Measurements from ENCODE around the gene SEC14L6. TPM values are rescaled to one million over a fixed set of nuclear protein-coding genes. Genes with fewer than 3 reads are reported as not detected.

The SEC14L6 gene
- polyA plus RNA-seq, 1 donor (not counting 4 experiments of a cell fraction or from before 2014, with no cell fraction given), result not detected

GRCh38 chr22:30519842-30520425 is 26.6 kb downstream of the SEC14L6 start:
- H3K79me2 ChIP-seq (ENCODE audit: control insufficient read depth, insufficient read depth, low read length), result no peaks in the 10 kb centered on the region
- H3K9me1 ChIP-seq (ENCODE audit: control insufficient read depth, extremely low read depth, insufficient read depth, low read length), result no peaks in the 10 kb centered on the region
- DNase-seq (ENCODE audit: low read depth, low spot score), result no peak
- TF ChIP-seq, protein P1, sequence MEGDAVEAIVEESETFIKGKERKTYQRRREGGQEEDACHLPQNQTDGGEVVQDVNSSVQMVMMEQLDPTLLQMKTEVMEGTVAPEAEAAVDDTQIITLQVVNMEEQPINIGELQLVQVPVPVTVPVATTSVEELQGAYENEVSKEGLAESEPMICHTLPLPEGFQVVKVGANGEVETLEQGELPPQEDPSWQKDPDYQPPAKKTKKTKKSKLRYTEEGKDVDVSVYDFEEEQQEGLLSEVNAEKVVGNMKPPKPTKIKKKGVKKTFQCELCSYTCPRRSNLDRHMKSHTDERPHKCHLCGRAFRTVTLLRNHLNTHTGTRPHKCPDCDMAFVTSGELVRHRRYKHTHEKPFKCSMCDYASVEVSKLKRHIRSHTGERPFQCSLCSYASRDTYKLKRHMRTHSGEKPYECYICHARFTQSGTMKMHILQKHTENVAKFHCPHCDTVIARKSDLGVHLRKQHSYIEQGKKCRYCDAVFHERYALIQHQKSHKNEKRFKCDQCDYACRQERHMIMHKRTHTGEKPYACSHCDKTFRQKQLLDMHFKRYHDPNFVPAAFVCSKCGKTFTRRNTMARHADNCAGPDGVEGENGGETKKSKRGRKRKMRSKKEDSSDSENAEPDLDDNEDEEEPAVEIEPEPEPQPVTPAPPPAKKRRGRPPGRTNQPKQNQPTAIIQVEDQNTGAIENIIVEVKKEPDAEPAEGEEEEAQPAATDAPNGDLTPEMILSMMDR (optimal IDR thresholded peaks at IDR 0.05 in 1 of 3, IDR thresholded peaks at IDR 0.05 in 1 of 3, conservative IDR thresholded peaks at IDR 0.05 in 1 of 3; ENCODE audit: extremely low read depth in 1 of 3, insufficient read depth in 2 of 3, low read length in 3 of 3), result no peak
- no peak for TF ChIP-seq EZH2 (IDR thresholded peaks at IDR 0.05; ENCODE audit: low read length)
- H3K9me3 ChIP-seq (ENCODE audit: control insufficient read depth, low read depth, low read length), result no peaks in the 10 kb centered on the region
- no peaks in the 10 kb centered on the region for H3K4me1 ChIP-seq (ENCODE audit: control insufficient read depth, extremely low read depth, insufficient read depth, low read length)
- no peak overlapping the region for H2AFZ ChIP-seq (ENCODE audit: control insufficient read depth, low read length)
- H3K9ac ChIP-seq (ENCODE audit: control insufficient read depth, extremely low read depth, insufficient read depth, low read length), result no peak overlapping the region
- no peak overlapping the region for H3K27ac ChIP-seq (ENCODE audit: control insufficient read depth, insufficient read depth, low read length)
- H3K4me3 ChIP-seq (ENCODE audit: control insufficient read depth in 2 of 3, extremely low read depth in 1 of 3, insufficient read depth in 2 of 3, low read depth in 1 of 3, low read length in 3 of 3), result no peak overlapping the region
- H4K20me1 ChIP-seq (ENCODE audit: control insufficient read depth, extremely low read depth, insufficient read depth, low read length), result no peaks in the 10 kb centered on the region
- no peak overlapping the region for H3K4me2 ChIP-seq (ENCODE audit: control insufficient read depth, extremely low read depth, insufficient read depth, low read depth, low read length)
- dilution Hi-C loops (cut with MboI; ENCODE audit: extremely low pct_ligation_motif_present, low sequenced_read_pairs), result no loop called here
- peaks cover 5% of the 10 kb centered on the region for H3K27me3 ChIP-seq (ENCODE audit: control insufficient read depth, extremely low read depth, insufficient read depth, low read length)
- H3K36me3 ChIP-seq (ENCODE audit: control insufficient read depth in 2 of 2, extremely low read depth in 1 of 2, insufficient read depth in 2 of 2, low read length in 2 of 2), result no peaks in the 10 kb centered on the region
- no peak for FAIRE-seq

DNA sequence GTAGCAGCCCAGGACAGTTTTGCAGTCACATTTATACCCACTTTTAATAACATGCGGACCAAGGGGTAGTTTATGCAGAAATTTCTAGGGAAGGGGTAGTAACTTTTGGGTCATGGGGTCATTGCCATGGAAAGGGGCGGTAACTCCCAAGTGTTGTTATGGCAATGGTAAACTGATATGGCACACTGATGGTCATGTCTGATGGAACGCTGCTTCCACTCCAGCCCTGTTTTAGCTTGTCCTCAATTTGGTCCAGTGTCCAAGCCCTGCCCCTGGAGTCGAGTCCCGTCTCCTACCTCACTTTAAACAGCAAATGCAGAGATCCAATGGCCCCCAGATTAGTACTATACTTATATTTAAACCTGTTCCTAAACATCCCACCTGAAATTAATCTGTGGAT is 29.8 kb downstream of the SEC14L6 start:
- Histone ChIP-seq H3K79me2 (ENCODE audit: control insufficient read depth, insufficient read depth, low read length) (no peaks in the 10 kb centered on the region), H3K4me2 (ENCODE audit: control insufficient read depth, extremely low read depth, insufficient read depth, low read depth, low read length) (no peak overlapping the region), H4K20me1 (ENCODE audit: control insufficient read depth, extremely low read depth, insufficient read depth, low read length) (no peaks in the 10 kb centered on the region), H3K4me1 (ENCODE audit: control insufficient read depth, extremely low read depth, insufficient read depth, low read length) (no peaks in the 10 kb centered on the region), H3K27ac (ENCODE audit: control insufficient read depth, insufficient read depth, low read length) (no peak overlapping the region), H3K9me3 (ENCODE audit: control insufficient read depth, low read depth, low read length) (no peaks in the 10 kb centered on the region), H3K9ac (ENCODE audit: control insufficient read depth, extremely low read depth, insufficient read depth, low read length) (no peak overlapping the region), H2AFZ (ENCODE audit: control insufficient read depth, low read length) (no peak overlapping the region), H3K36me3 (ENCODE audit: control insufficient read depth in 2 of 2, extremely low read depth in 1 of 2, insufficient read depth in 2 of 2, low read length in 2 of 2) (no peaks in the 10 kb centered on the region), H3K9me1 (ENCODE audit: control insufficient read depth, extremely low read depth, insufficient read depth, low read length) (no peaks in the 10 kb centered on the region), H3K4me3 (ENCODE audit: control insufficient read depth in 2 of 3, extremely low read depth in 1 of 3, insufficient read depth in 2 of 3, low read depth in 1 of 3, low read length in 3 of 3) (no peak overlapping the region), H3K27me3 (ENCODE audit: control insufficient read depth, extremely low read depth, insufficient read depth, low read length) (no peaks in the 10 kb centered on the region)
- TF ChIP-seq, protein P1 (optimal IDR thresholded peaks at IDR 0.05 in 1 of 3, IDR thresholded peaks at IDR 0.05 in 1 of 3, conservative IDR thresholded peaks at IDR 0.05 in 1 of 3; ENCODE audit: extremely low read depth in 1 of 3, insufficient read depth in 2 of 3, low read length in 3 of 3), result no peak
- no peak for TF ChIP-seq EZH2 (IDR thresholded peaks at IDR 0.05; ENCODE audit: low read length)
- dilution Hi-C loops (cut with MboI; ENCODE audit: extremely low pct_ligation_motif_present, low sequenced_read_pairs), result no loop called here
- no peak for FAIRE-seq
- DNase-seq (ENCODE audit: low read depth, low spot score), result no peak
